SK-N-SH treated with all-trans-retinoic acid at 6 μM for 48 hours (cell line): ENCODE data around the gene MOK.

Experiments
- CREB5 ChIP-seq: fragments of 250-450 bp; sonication (Bioruptor Pico); IDR thresholded peaks from 2 replicates; pipeline ENCODE4 v1.5.1; 2020; ENCODE audit warnings: low read depth, mild to moderate bottlenecking, moderate library complexity
- GLIS3 ChIP-seq: fragments of 250-450 bp; sonication (Bioruptor Pico); IDR thresholded peaks from 2 replicates; pipeline ENCODE4 v1.5.0; 2020; ENCODE audit warnings: mild to moderate bottlenecking, moderate library complexity
- PPARA ChIP-seq: fragments of 250-450 bp; sonication (Bioruptor Pico); IDR thresholded peaks from 2 replicates; pipeline ENCODE4 v1.5.0; 2020; ENCODE audit warnings: mild to moderate bottlenecking, borderline replicate concordance
- SNAI2 ChIP-seq: fragments of 250-450 bp; sonication (Bioruptor Pico); IDR thresholded peaks from 2 replicates; pipeline ENCODE4 v1.5.0; 2020; ENCODE audit warnings: mild to moderate bottlenecking, moderate library complexity
- ZFP3 ChIP-seq: fragments of 250-450 bp; sonication (Bioruptor Pico); IDR thresholded peaks from 2 replicates; pipeline ENCODE4 v1.5.0; 2020; ENCODE audit warnings: mild to moderate bottlenecking, moderate library complexity
- ZNF565 ChIP-seq: fragments of 450-650 bp; formaldehyde crosslinking; conservative IDR thresholded peaks from 2 replicates; pipeline ENCODE4 v1.5.0; 2020; ENCODE audit warnings: low read depth, mild to moderate bottlenecking, moderate library complexity
- ZNF8 ChIP-seq: fragments of 450-650 bp; formaldehyde crosslinking; IDR thresholded peaks from 2 replicates; pipeline ENCODE4 v1.5.0; 2020; ENCODE audit warnings: mild to moderate bottlenecking, moderate library complexity
- TF ChIP-seq, protein P1 (sequence below): fragments of 250-450 bp; sonication (Bioruptor Pico); IDR thresholded peaks from 2 replicates; pipeline ENCODE4 v1.5.1; 2021; ENCODE audit warnings: mild to moderate bottlenecking, moderate library complexity
- TF ChIP-seq, protein P2 (sequence below): fragments of 250-450 bp; sonication (Bioruptor Pico); IDR thresholded peaks from 2 replicates; pipeline ENCODE4 v1.8.0; 2020; ENCODE audit warnings: mild to moderate bottlenecking, moderate library complexity, borderline replicate concordance

DNA sequence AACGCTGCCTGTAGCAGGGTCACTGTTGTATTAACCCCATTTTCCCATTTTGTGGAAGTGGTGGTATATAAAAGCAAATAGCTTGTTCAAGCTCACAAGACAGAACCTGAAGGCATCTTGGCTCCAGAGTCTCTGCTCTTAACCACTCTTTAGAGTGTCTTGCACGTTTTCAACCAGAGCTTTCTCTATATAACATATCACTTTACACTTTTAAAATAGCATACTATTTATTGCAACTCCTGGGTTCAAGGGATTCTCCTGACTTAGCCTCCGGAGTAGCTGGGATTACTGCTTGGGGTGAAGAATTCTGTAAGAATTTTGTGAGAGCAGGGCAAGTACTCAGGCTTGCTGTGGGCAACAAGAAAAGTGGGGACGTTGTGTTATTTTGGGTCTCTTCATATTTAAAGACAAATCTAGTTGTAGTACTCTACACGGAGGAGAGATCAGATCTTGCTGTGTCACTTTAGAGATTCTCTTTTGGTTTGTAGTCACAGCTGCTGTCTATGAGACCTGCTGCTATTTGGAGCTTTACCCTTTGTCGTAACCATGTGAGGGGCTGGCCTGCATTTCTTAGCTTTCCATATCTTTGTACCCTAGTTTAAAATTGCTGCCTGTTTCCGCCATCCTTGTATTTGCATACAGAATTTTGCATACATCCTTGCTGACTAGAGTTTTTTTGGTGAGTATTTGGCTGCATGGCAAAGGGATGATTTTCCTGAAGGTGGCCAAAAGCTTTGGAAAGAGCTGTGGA lies 124.5 kb downstream of the MOK start:
- TF ChIP-seq, protein P1, sequence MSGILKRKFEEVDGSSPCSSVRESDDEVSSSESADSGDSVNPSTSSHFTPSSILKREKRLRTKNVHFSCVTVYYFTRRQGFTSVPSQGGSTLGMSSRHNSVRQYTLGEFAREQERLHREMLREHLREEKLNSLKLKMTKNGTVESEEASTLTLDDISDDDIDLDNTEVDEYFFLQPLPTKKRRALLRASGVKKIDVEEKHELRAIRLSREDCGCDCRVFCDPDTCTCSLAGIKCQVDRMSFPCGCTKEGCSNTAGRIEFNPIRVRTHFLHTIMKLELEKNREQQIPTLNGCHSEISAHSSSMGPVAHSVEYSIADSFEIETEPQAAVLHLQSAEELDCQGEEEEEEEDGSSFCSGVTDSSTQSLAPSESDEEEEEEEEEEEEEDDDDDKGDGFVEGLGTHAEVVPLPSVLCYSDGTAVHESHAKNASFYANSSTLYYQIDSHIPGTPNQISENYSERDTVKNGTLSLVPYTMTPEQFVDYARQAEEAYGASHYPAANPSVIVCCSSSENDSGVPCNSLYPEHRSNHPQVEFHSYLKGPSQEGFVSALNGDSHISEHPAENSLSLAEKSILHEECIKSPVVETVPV = no peak
- TF ChIP-seq ZNF565 = no peak
- no peak for TF ChIP-seq SNAI2
- TF ChIP-seq CREB5 (CRISPR knock-in tag) = no peak
- TF ChIP-seq ZFP3 (CRISPR knock-in tag) = no peak
- no peak for TF ChIP-seq ZNF8
- TF ChIP-seq PPARA (CRISPR knock-in tag) = no peak
- no peak for TF ChIP-seq GLIS3 (CRISPR knock-in tag)
- TF ChIP-seq, protein P2, sequence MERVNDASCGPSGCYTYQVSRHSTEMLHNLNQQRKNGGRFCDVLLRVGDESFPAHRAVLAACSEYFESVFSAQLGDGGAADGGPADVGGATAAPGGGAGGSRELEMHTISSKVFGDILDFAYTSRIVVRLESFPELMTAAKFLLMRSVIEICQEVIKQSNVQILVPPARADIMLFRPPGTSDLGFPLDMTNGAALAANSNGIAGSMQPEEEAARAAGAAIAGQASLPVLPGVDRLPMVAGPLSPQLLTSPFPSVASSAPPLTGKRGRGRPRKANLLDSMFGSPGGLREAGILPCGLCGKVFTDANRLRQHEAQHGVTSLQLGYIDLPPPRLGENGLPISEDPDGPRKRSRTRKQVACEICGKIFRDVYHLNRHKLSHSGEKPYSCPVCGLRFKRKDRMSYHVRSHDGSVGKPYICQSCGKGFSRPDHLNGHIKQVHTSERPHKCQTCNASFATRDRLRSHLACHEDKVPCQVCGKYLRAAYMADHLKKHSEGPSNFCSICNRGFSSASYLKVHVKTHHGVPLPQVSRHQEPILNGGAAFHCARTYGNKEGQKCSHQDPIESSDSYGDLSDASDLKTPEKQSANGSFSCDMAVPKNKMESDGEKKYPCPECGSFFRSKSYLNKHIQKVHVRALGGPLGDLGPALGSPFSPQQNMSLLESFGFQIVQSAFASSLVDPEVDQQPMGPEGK (CRISPR knock-in tag) = no peak
